ENCODE results near the gene LRRC25.

LRRC25 gene

GRCh38 chr19:18435842-18436670 lies 38.6 kb upstream of the LRRC25 start:
- DNase-seq: no peak

GRCh38 chr19:18435178-18435841 lies 37.9 kb upstream of the LRRC25 start:
- no peak for DNase-seq

- DNase-seq: no peak
These were observed 37.2 kb upstream of the LRRC25 start for GRCh38 chr19:18434411-18435175.

- DNase-seq: no peak
These were observed 36.4 kb upstream of the LRRC25 start for GRCh38 chr19:18433735-18434398.

GRCh38 chr19:18433015-18433691 lies 35.7 kb upstream of the LRRC25 start:
- DNase-seq: no peak

- DNase-seq: no peak
These were observed 35.0 kb upstream of the LRRC25 start for GRCh38 chr19:18432275-18433014.

- DNase-seq: no peak
These were observed 34.2 kb upstream of the LRRC25 start for GRCh38 chr19:18431351-18432197.

- no peak for DNase-seq
These were observed 33.2 kb upstream of the LRRC25 start for GRCh38 chr19:18430417-18431144.

- no peak for DNase-seq
These were observed 32.4 kb upstream of the LRRC25 start for GRCh38 chr19:18429717-18430416.

GRCh38 chr19:18428787-18429674 lies 31.6 kb upstream of the LRRC25 start:
- peak; percentile 78 for DNase-seq

- no peak for DNase-seq
These were observed 30.9 kb upstream of the LRRC25 start for GRCh38 chr19:18428173-18428786.

- no peak for DNase-seq
These were observed 30.3 kb upstream of the LRRC25 start for GRCh38 chr19:18427743-18428113.

GRCh38 chr19:18427080-18427742 lies 29.8 kb upstream of the LRRC25 start:
- DNase-seq: no peak

GRCh38 chr19:18426416-18426767 lies 29.0 kb upstream of the LRRC25 start:
- no peak for DNase-seq

GRCh38 chr19:18425515-18426415 lies 28.3 kb upstream of the LRRC25 start:
- no peak for DNase-seq

GRCh38 chr19:18424890-18425514 lies 27.6 kb upstream of the LRRC25 start:
- DNase-seq: no peak

Data from NCI-H2029 (cell line).